Glutamatergic neuron (in vitro differentiated cells): ENCODE results near the gene LIPK. TPM values are rescaled to one million over a fixed set of nuclear protein-coding genes. Genes with fewer than 3 reads are reported as not detected.

ENCODE experiments used
- DNase-seq: peaks from one replicate; pipeline ENCODE4 v3.0.0; 2022
- H3K27ac Mint-ChIP-seq: one replicate; pipeline ENCODE4 v1.8.0; 2020; ENCODE audit warnings: mild to moderate bottlenecking, mixed read lengths, inconsistent platforms; ENCODE audit not compliant: unreplicated experiment
- H3K27me3 Mint-ChIP-seq: one replicate; pipeline ENCODE4 v1.8.0; 2020; ENCODE audit warnings: mild to moderate bottlenecking, moderate library complexity, mixed read lengths, inconsistent platforms; ENCODE audit not compliant: unreplicated experiment
- H3K36me3 Mint-ChIP-seq: one replicate; pipeline ENCODE4 v1.8.0; 2020; ENCODE audit warnings: mild to moderate bottlenecking, mixed read lengths, inconsistent platforms; ENCODE audit not compliant: unreplicated experiment
- H3K4me1 Mint-ChIP-seq: one replicate; pipeline ENCODE4 v1.8.0; 2020; ENCODE audit warnings: mild to moderate bottlenecking, low read depth, mixed read lengths, inconsistent platforms; ENCODE audit not compliant: unreplicated experiment
- H3K4me3 Mint-ChIP-seq: one replicate; pipeline ENCODE4 v1.8.0; 2020; ENCODE audit warnings: mild to moderate bottlenecking, mixed read lengths, inconsistent platforms; ENCODE audit not compliant: unreplicated experiment
- H3K9me3 Mint-ChIP-seq: one replicate; pipeline ENCODE4 v1.8.0; 2020; ENCODE audit warnings: mild to moderate bottlenecking, moderate library complexity, mixed read lengths, inconsistent platforms; ENCODE audit not compliant: unreplicated experiment
- CTCF ChIP-seq: fragments of 200-600 bp; sonication (generic); IDR thresholded peaks from one replicate; pipeline ENCODE4 v1.5.0; 2021; ENCODE audit not compliant: partially characterized antibody, unreplicated experiment
- total RNA-seq: library from RNA; stranded (reverse); fragmentation: NEBNext Ultra II Directional; extraction: Animal tissue kit (Norgen Biotek cat#: 25700); gene quantifications from one replicate; pipeline ENCODE4 v1.2.1, GENCODE V29; 2021; ENCODE audit not compliant: unreplicated experiment

The LIPK gene
- total RNA-seq, 1 donor from 2014 or later = not detected

GRCh38 chr10:88754287-88754686 lies 48.2 kb downstream of the LIPK start:
- no peak for TF ChIP-seq CTCF
- H3K4me3 Mint-ChIP-seq = no peak overlapping the region
- no peaks in the 10 kb centered on the region for H3K4me1 Mint-ChIP-seq

GRCh38 chr10:88755753-88756152 lies 49.7 kb downstream of the LIPK start:
- Mint-ChIP-seq H3K4me3 (no peak overlapping the region), H3K9me3 (no peaks in the 10 kb centered on the region), H3K4me1 (no peaks in the 10 kb centered on the region), H3K27ac (no peak overlapping the region), H3K27me3 (no peaks in the 10 kb centered on the region), H3K36me3 (no peaks in the 10 kb centered on the region)
- no peak for TF ChIP-seq CTCF
- no peak for DNase-seq

More at GRCh38 chr10:88754287-88754686, 48.2 kb downstream of the LIPK start:
- no peak overlapping the region for H3K27ac Mint-ChIP-seq
- no peaks in the 10 kb centered on the region for H3K27me3 Mint-ChIP-seq
- no peak for DNase-seq
- no peaks in the 10 kb centered on the region for H3K9me3 Mint-ChIP-seq
- no peaks in the 10 kb centered on the region for H3K36me3 Mint-ChIP-seq

- no peaks in the 10 kb centered on the region for H3K27me3 Mint-ChIP-seq
- DNase-seq = no peak
- H3K4me1 Mint-ChIP-seq = no peaks in the 10 kb centered on the region
- no peak overlapping the region for H3K27ac Mint-ChIP-seq
- no peak overlapping the region for H3K4me3 Mint-ChIP-seq
- no peaks in the 10 kb centered on the region for H3K36me3 Mint-ChIP-seq
- no peak for TF ChIP-seq CTCF
- no peaks in the 10 kb centered on the region for H3K9me3 Mint-ChIP-seq
Observed at GRCh38 chr10:88756660-88757059, 50.6 kb downstream of the LIPK start.

GRCh38 chr10:88759366-88760101 lies 53.5 kb downstream of the LIPK start, which contains the start of gene LIPN:
LIPN (plus strand) TSS chr10:88760020; CDS start chr10:88761406, 1,386 bp downstream.
- Mint-ChIP-seq H3K36me3 (no peaks in the 10 kb centered on the region), H3K27ac (no peak within 1 kb of the TSS), H3K4me3 (no peak within 1 kb of the TSS), H3K9me3 (no peaks in the 10 kb centered on the region), H3K27me3 (no peaks in the 10 kb centered on the region), H3K4me1 (no peaks in the 10 kb centered on the region)
- TF ChIP-seq CTCF = no peak
- no peak for DNase-seq

- Mint-ChIP-seq H3K4me1 (no peaks in the 10 kb centered on the region), H3K27ac (no peak overlapping the region), H3K9me3 (no peaks in the 10 kb centered on the region), H3K4me3 (no peak overlapping the region), H3K27me3 (no peaks in the 10 kb centered on the region), H3K36me3 (no peaks in the 10 kb centered on the region)
- DNase-seq = no peak
- TF ChIP-seq CTCF = no peak
Observed at GRCh38 chr10:88762906-88763305, 56.9 kb downstream of the LIPK start.
